H9 (cell line): Measurements from ENCODE around the gene MOB1B. TPM values are rescaled to one million over a fixed set of nuclear protein-coding genes. Genes with fewer than 3 reads are reported as not detected.

Experiments used
- DNase-seq: peaks from one replicate; pipeline ENCODE4 v3.0.0-alpha.2; 2017
- H2AFZ ChIP-seq: one replicate; pipeline ENCODE4 v1.6.1; 2013; ENCODE audit warnings: mild to moderate bottlenecking, low read length, control low read depth, moderate library complexity
- H2AK5ac ChIP-seq: 2 replicates; pipeline ENCODE4 v1.6.1; 2013; ENCODE audit warnings: low read length, control low read depth, mixed read lengths; ENCODE audit not compliant: insufficient read length
- H2BK120ac ChIP-seq: one replicate; pipeline ENCODE4 v1.6.1; 2013; ENCODE audit warnings: low read depth, mild to moderate bottlenecking, low read length, control low read depth, inconsistent platforms; ENCODE audit not compliant: poor library complexity, severe bottlenecking
- H2BK12ac ChIP-seq: 2 replicates; pipeline ENCODE4 v1.6.1; 2013; ENCODE audit warnings: low read length, control low read depth, mixed read lengths, low read depth; ENCODE audit not compliant: insufficient read length
- H2BK15ac ChIP-seq: 2 replicates; pipeline ENCODE4 v1.6.1; 2013; ENCODE audit warnings: low read depth, low read length, control low read depth
- H2BK20ac ChIP-seq: one replicate; pipeline ENCODE4 v1.6.1; 2013; ENCODE audit warnings: low read depth, mild to moderate bottlenecking, low read length, control low read depth, inconsistent platforms; ENCODE audit not compliant: poor library complexity, severe bottlenecking
- H2BK5ac ChIP-seq: 2 replicates; pipeline ENCODE4 v1.6.1; 2013; ENCODE audit warnings: low read length, control low read depth, mixed read lengths; ENCODE audit not compliant: insufficient read length
- H3K14ac ChIP-seq: 2 replicates; pipeline ENCODE4 v1.6.1; 2013; ENCODE audit warnings: low read length, control low read depth; ENCODE audit not compliant: insufficient read depth
- H3K18ac ChIP-seq: 2 replicates; pipeline ENCODE4 v1.6.1; 2013; ENCODE audit warnings: low read depth, mild to moderate bottlenecking, mixed read lengths, low read length, control low read depth; ENCODE audit not compliant: insufficient read length
- H3K23ac ChIP-seq: 2 replicates; pipeline ENCODE4 v1.6.1; 2013; ENCODE audit warnings: low read length, control low read depth, mixed read lengths, low read depth; ENCODE audit not compliant: insufficient read length
- H3K23me2 ChIP-seq: 2 replicates; pipeline ENCODE4 v1.6.1; 2013; ENCODE audit warnings: low read depth, mild to moderate bottlenecking, mixed read lengths, low read length, control low read depth; ENCODE audit not compliant: insufficient read length, poor library complexity, severe bottlenecking
- H3K27ac ChIP-seq: 2 replicates; pipeline ENCODE4 v1.5.1; 2013; ENCODE audit warnings: low read length, control low read depth, mixed read lengths, low read depth; ENCODE audit not compliant: insufficient read length
- H3K27me3 ChIP-seq: 2 replicates; pipeline ENCODE4 v1.6.1; 2013; ENCODE audit warnings: low read length, control low read depth, inconsistent platforms; ENCODE audit not compliant: insufficient read depth
- H3K4ac ChIP-seq: 2 replicates; pipeline ENCODE4 v1.6.1; 2013; ENCODE audit warnings: low read depth, mild to moderate bottlenecking, control low read depth, inconsistent platforms, low read length, moderate library complexity
- H3K4me1 ChIP-seq: 2 replicates; pipeline ENCODE4 v1.6.1; 2013; ENCODE audit warnings: low read length, control low read depth, inconsistent platforms; ENCODE audit not compliant: insufficient read depth
- H3K4me2 ChIP-seq: 2 replicates; pipeline ENCODE4 v1.6.1; 2013; ENCODE audit warnings: low read length, control low read depth, mixed read lengths; ENCODE audit not compliant: insufficient read length, insufficient read depth
- H3K56ac ChIP-seq: 2 replicates; pipeline ENCODE4 v1.6.1; 2013; ENCODE audit warnings: low read depth, mild to moderate bottlenecking, mixed read lengths, low read length, control low read depth; ENCODE audit not compliant: insufficient read length
- H3K79me1 ChIP-seq: 2 replicates; pipeline ENCODE4 v1.6.1; 2013; ENCODE audit warnings: low read depth, mild to moderate bottlenecking, moderate library complexity, low read length, control low read depth, inconsistent platforms; ENCODE audit not compliant: insufficient read depth, poor library complexity, severe bottlenecking
- H3K79me2 ChIP-seq: 2 replicates; pipeline ENCODE4 v1.6.1; 2013; ENCODE audit warnings: low read length, control low read depth, inconsistent platforms; ENCODE audit not compliant: insufficient read depth
- H3K9ac ChIP-seq: 2 replicates; pipeline ENCODE4 v1.6.1; 2013; ENCODE audit warnings: low read length, control low read depth, mixed read lengths; ENCODE audit not compliant: insufficient read length; ENCODE audit errors: extremely low read depth
- H3K9me3 ChIP-seq: one replicate; pipeline ENCODE4 v1.6.1; 2013; ENCODE audit warnings: low read depth, low read length, inconsistent platforms; ENCODE audit not compliant: control insufficient read depth
- H3T11ph ChIP-seq: one replicate; pipeline ENCODE4 v1.6.1; 2013; ENCODE audit warnings: mild to moderate bottlenecking, low read length, control low read depth, inconsistent platforms
- H4K20me1 ChIP-seq: one replicate; pipeline ENCODE4 v1.6.1; 2013; ENCODE audit not compliant: control insufficient read depth, insufficient read length, insufficient read depth
- H4K5ac ChIP-seq: 2 replicates; pipeline ENCODE4 v1.6.1; 2013; ENCODE audit warnings: low read depth, mild to moderate bottlenecking, mixed read lengths, low read length, control low read depth; ENCODE audit not compliant: insufficient read length
- H4K8ac ChIP-seq: replicated peaks from 2 replicates; pipeline ENCODE4 v1.6.1; 2013; ENCODE audit warnings: low read length, control low read depth, mixed read lengths, low read depth; ENCODE audit not compliant: insufficient read length
- H4K91ac ChIP-seq: 2 replicates; pipeline ENCODE4 v1.6.1; 2013; ENCODE audit warnings: low read depth, mild to moderate bottlenecking, moderate library complexity, mixed read lengths, low read length, control low read depth; ENCODE audit not compliant: insufficient read length
- H3K27ac Mint-ChIP-seq, 3 experiments: 2 replicates in 2 of 3; 3 replicates in 1 of 3; pipeline ENCODE4 v1.8.0; 2020 to 2021; ENCODE audit warnings: mixed read lengths in 3 of 3, mild to moderate bottlenecking in 1 of 3, moderate library complexity in 1 of 3
- H3K27me3 Mint-ChIP-seq: 2 replicates; pipeline ENCODE4 v1.8.0; 2021; ENCODE audit warnings: low read depth, mild to moderate bottlenecking, moderate library complexity, mixed read lengths
- H3K36me3 Mint-ChIP-seq, 3 experiments: 2 replicates in 2 of 3; 3 replicates in 1 of 3; pipeline ENCODE4 v1.8.0; 2020 to 2021; ENCODE audit warnings: low read depth in 3 of 3, mixed read lengths in 3 of 3; ENCODE audit not compliant: insufficient read depth in 1 of 3
- H3K4me1 Mint-ChIP-seq, 2 experiments: 2 replicates each; pipeline ENCODE4 v1.8.0; 2020; ENCODE audit warnings: mixed read lengths in 2 of 2
- H3K4me3 Mint-ChIP-seq, 2 experiments: 2 replicates in 1 of 2; 3 replicates in 1 of 2; pipeline ENCODE4 v1.8.0; 2020 to 2021; ENCODE audit warnings: mild to moderate bottlenecking in 2 of 2, mixed read lengths in 2 of 2, moderate library complexity in 1 of 2
- H3K9me3 Mint-ChIP-seq, 2 experiments: 2 replicates in 1 of 2; 3 replicates in 1 of 2; pipeline ENCODE4 v1.8.0; 2020; ENCODE audit warnings: mild to moderate bottlenecking in 2 of 2, mixed read lengths in 2 of 2, moderate library complexity in 1 of 2
- WGBS: extraction: QIAGEN DNeasy Blood & Tissue Kit; methylation state at CpG from one replicate; pipeline ENCODE4 v1.1.7; 2013; ENCODE audit warnings: missing lambda C conversion rate, low lambda C conversion rate, mixed read lengths; ENCODE audit not compliant: insufficient read length; ENCODE audit errors: extremely low coverage; 5-methylcytosine and 5-hydroxymethylcytosine counted together
- total RNA-seq: library from RNA; stranded (reverse); gene quantifications from 2 replicates; pipeline ENCODE4 v1.2.1, GENCODE V29; 2021
- TF ChIP-seq, protein P1 (sequence below): fragments of 200-600 bp; sonication (generic); conservative IDR thresholded peaks from 3 replicates; pipeline ENCODE4 v1.8.0; 2021; ENCODE audit warnings: antibody characterized with exemption, mild to moderate bottlenecking

The MOB1B gene
- total RNA-seq, 1 experiment from 2014 or later: 30.3 TPM

DNA sequence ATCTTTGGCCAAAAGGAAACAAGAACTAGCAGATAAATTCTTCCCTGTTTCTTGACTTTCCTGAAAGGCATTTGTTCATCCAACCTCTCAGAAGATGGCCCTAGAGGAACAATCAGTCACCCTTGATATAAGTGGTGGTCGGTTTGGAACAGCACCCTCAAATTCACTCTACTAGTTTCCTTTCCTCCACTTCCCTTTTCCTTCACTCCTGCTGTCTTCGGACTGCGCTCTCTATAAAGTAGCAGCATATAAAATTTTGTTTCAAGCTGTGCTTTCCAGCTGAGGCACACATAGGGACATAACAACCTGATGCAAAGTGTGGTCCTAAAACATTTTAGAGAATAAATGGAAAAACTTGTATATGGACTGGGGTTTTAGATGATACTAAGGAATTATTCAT is 29.0 kb upstream of the MOB1B start:
- no peak overlapping the region for H3K56ac ChIP-seq
- peaks cover 4% of the 10 kb centered on the region; the same call in 1 of the 2 replicates for H3K4me1 ChIP-seq
- H2AFZ ChIP-seq: no peak overlapping the region
- H3T11ph ChIP-seq: no peak overlapping the region
- H3K36me3 Mint-ChIP-seq: no peaks in the 10 kb centered on the region
- H3K9ac ChIP-seq: no peak overlapping the region
- no peak overlapping the region for H2BK120ac ChIP-seq
- WGBS: no CpG with 5 or more reads among the region's 3 CpGs
- no peaks in the 10 kb centered on the region for H3K79me1 ChIP-seq
- no peaks in the 10 kb centered on the region for H3K23me2 ChIP-seq
- H3K23ac ChIP-seq: no peak overlapping the region
- no peaks in the 10 kb centered on the region for H3K9me3 Mint-ChIP-seq
- H3K27me3 Mint-ChIP-seq: no peaks in the 10 kb centered on the region; the same call in 1 of the 2 replicates
- no peaks in the 10 kb centered on the region for H3K79me2 ChIP-seq
- H3K14ac ChIP-seq: no peak overlapping the region
- TF ChIP-seq, protein P1, sequence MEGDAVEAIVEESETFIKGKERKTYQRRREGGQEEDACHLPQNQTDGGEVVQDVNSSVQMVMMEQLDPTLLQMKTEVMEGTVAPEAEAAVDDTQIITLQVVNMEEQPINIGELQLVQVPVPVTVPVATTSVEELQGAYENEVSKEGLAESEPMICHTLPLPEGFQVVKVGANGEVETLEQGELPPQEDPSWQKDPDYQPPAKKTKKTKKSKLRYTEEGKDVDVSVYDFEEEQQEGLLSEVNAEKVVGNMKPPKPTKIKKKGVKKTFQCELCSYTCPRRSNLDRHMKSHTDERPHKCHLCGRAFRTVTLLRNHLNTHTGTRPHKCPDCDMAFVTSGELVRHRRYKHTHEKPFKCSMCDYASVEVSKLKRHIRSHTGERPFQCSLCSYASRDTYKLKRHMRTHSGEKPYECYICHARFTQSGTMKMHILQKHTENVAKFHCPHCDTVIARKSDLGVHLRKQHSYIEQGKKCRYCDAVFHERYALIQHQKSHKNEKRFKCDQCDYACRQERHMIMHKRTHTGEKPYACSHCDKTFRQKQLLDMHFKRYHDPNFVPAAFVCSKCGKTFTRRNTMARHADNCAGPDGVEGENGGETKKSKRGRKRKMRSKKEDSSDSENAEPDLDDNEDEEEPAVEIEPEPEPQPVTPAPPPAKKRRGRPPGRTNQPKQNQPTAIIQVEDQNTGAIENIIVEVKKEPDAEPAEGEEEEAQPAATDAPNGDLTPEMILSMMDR: no peak
- H2BK12ac ChIP-seq: no peak overlapping the region
- no peaks in the 10 kb centered on the region for H3K27me3 ChIP-seq
- no peak overlapping the region for H4K5ac ChIP-seq
- H4K91ac ChIP-seq: no peak overlapping the region
- H3K4me2 ChIP-seq: no peak overlapping the region
- no peak overlapping the region for H3K4me3 Mint-ChIP-seq
- H2BK20ac ChIP-seq: no peak overlapping the region
- peaks cover 8% of the 10 kb centered on the region in 2 experiments for H3K4me1 Mint-ChIP-seq
- H3K27ac ChIP-seq: no peak overlapping the region
- no peak overlapping the region for H3K4ac ChIP-seq
- H2BK15ac ChIP-seq: no peak overlapping the region
- no peak overlapping the region for H2AK5ac ChIP-seq
- no peaks in the 10 kb centered on the region for H3K9me3 ChIP-seq
- no peaks in the 10 kb centered on the region for H4K20me1 ChIP-seq
- H3K27ac Mint-ChIP-seq: no peak overlapping the region
- no peak overlapping the region for H2BK5ac ChIP-seq
- no peak for DNase-seq
- H4K8ac ChIP-seq: no peak overlapping the region
- H3K18ac ChIP-seq: no peak overlapping the region
